ENCODE measurements around the gene ARHGAP6.

- TF ChIP-seq POLR2AphosphoS5 (IDR thresholded peaks at IDR 0.05; ENCODE audit: borderline replicate concordance, low read depth, low read length) = no peak
- TF ChIP-seq EZH2 (IDR thresholded peaks at IDR 0.05) = no peak
Measured at GRCh38 chrX:11698702-11699101, 33.0 kb upstream of the ARHGAP6 start.

Measured in SK-N-MC (cell line).